DND-41 (cell line): ENCODE data around the gene MAGEA6.

Source experiments
- EZH2 ChIP-seq: IDR thresholded peaks from 3 replicates; pipeline ENCODE4 v1.6.1; 2012; ENCODE audit warnings: borderline replicate concordance, low read depth, mild to moderate bottlenecking, moderate library complexity, low read length, inconsistent platforms; ENCODE audit not compliant: severe bottlenecking
- TF ChIP-seq, protein P1 (sequence below): IDR thresholded peaks from 2 replicates; pipeline ENCODE4 v1.5.1; 2012; ENCODE audit warnings: borderline replicate concordance, low read length, moderate library complexity, mild to moderate bottlenecking; ENCODE audit not compliant: poor library complexity, severe bottlenecking; ENCODE audit errors: extremely low read depth

DNA sequence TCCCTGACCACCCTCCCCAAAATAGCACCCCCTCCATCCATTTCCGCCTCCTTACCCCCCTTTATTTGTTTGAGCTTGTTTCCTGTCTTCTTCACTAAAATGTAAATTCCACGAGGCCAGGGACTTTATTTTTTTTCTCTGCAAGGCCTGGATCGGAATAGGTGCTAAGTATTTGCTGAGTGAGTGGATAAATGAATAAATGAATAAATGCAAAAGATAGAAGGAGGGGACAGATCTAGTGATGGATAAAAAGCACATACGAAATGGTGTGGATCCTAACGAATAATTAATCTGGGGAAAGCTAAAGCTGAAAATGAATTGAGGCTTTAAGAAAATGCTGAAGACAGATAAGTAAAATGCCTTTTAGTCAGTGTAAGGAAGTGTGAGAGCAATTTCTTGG lies 48.9 kb upstream of the MAGEA6 start:
- TF ChIP-seq, protein P1, sequence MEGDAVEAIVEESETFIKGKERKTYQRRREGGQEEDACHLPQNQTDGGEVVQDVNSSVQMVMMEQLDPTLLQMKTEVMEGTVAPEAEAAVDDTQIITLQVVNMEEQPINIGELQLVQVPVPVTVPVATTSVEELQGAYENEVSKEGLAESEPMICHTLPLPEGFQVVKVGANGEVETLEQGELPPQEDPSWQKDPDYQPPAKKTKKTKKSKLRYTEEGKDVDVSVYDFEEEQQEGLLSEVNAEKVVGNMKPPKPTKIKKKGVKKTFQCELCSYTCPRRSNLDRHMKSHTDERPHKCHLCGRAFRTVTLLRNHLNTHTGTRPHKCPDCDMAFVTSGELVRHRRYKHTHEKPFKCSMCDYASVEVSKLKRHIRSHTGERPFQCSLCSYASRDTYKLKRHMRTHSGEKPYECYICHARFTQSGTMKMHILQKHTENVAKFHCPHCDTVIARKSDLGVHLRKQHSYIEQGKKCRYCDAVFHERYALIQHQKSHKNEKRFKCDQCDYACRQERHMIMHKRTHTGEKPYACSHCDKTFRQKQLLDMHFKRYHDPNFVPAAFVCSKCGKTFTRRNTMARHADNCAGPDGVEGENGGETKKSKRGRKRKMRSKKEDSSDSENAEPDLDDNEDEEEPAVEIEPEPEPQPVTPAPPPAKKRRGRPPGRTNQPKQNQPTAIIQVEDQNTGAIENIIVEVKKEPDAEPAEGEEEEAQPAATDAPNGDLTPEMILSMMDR = no peak
- no peak for TF ChIP-seq EZH2
